Measurements from ENCODE around the gene CNST. TPM values are rescaled to one million over a fixed set of nuclear protein-coding genes. Genes with fewer than 3 reads are reported as not detected.

The CNST gene
- total and polyA plus RNA-seq, 9 of the 15 experiments (the other 6 are each of a cell fraction or from before 2014, with no cell fraction given): 17.0 to 55.3 (median 30.8) TPM

GRCh38 chr1:246564839-246565750 lies 1.2 kb upstream of the CNST start:
- H3K27me3 ChIP-seq (ENCODE audit: control insufficient read depth in 2 of 2, insufficient read depth in 2 of 2, low read length in 2 of 2): no peaks in the 10 kb centered on the region
- no peaks in the 10 kb centered on the region for H3K9me1 ChIP-seq (ENCODE audit: control insufficient read depth, insufficient read depth, low read length)
- FAIRE-seq (no peak), ATAC-seq (no peak), DNase-seq (ENCODE audit: extremely low read depth in 1 of 4, low spot score in 3 of 4) (peak in 1 of 4 experiments; percentile 33)
- in situ Hi-C loops (cut with MboI) (no loop called here), intact Hi-C loops (cut with micrococcal nuclease) (loop anchor here (5.0 to 10.0 kb wide), 3 partner anchors 37 to 370 kb away; partner anchors contain the start of gene AHCTF1)
- H3K36me3 ChIP-seq (ENCODE audit: control insufficient read depth, insufficient read depth, low read length): peaks cover 36% of the 10 kb centered on the region
- peak overlapping the region; percentile 83 to 94 for H3K9ac ChIP-seq (ENCODE audit: insufficient read depth in 1 of 2, low read depth in 2 of 2, low read length in 2 of 2)
- peak overlapping the region; percentile 78 for H2AFZ ChIP-seq (ENCODE audit: low read depth, low read length)
- H3K4me2 ChIP-seq (ENCODE audit: insufficient read depth, low read length): peak overlapping the region; percentile 98
- peak overlapping the region; percentile 79 for H3K27ac ChIP-seq (ENCODE audit: extremely low read depth, low read depth, low read length)
- POLR2A ChIA-PET: interaction anchor here (0.9 to 3.8 kb wide), 9 partner anchors 9 to 703 kb away, joined by 3 to 26 read pairs (median 6); no protein-coding TSS in a partner anchor
- CTCF ChIA-PET (ENCODE audit: low intra/inter-chr PET ratio): interaction anchor here (0.5 kb wide), 1 partner anchor 12 kb away, joined by 3 read pairs; no protein-coding TSS in a partner anchor
- no peaks in the 10 kb centered on the region; the same call in 1 of the 2 replicates for H4K20me1 ChIP-seq (replicated peaks; ENCODE audit: control insufficient read depth, insufficient read depth, low read length)
- H3K4me1 ChIP-seq (replicated peaks in 1 of 2; ENCODE audit: control insufficient read depth in 2 of 2, insufficient read depth in 2 of 2, low read length in 2 of 2): peaks cover under 1 to 17% of the 10 kb centered on the region in 2 experiments; a peak in 4 of 5 replicates
- TSS peak; percentile 50 for BruUV-seq (replicated peaks)
- WGBS (ENCODE audit: insufficient coverage, low coverage, missing lambda C conversion rate): 1% methylated on average over 33 of the region's 33 CpGs
- H3K9me3 ChIP-seq (replicated peaks; ENCODE audit: control insufficient read depth, insufficient read depth, low read depth, low read length): no peaks in the 10 kb centered on the region
- H3K79me2 ChIP-seq (ENCODE audit: control insufficient read depth, insufficient read depth, low read length): peaks cover 87% of the 10 kb centered on the region
- H3K4me3 ChIP-seq: peak overlapping the region; percentile 85
- TF ChIP-seq KDM5B (IDR thresholded peaks at IDR 0.05; ENCODE audit: insufficient replicate concordance, low read depth, low read length) (peak; percentile 45), ELF2 (CRISPR knock-in tag; IDR thresholded peaks at IDR 0.05) (no peak), HEY1 (CRISPR knock-in tag; IDR thresholded peaks at IDR 0.05; ENCODE audit: borderline replicate concordance) (no peak), ZKSCAN3 (CRISPR knock-in tag; IDR thresholded peaks at IDR 0.05) (no peak), ATF6 (CRISPR knock-in tag; IDR thresholded peaks at IDR 0.05) (0 out of 2 replicates have a peak, but pooled peaks have one; percentile 12), BMI1 (IDR thresholded peaks at IDR 0.05; ENCODE audit: low read length) (no peak), CCNT2 (IDR thresholded peaks at IDR 0.05; ENCODE audit: borderline replicate concordance, extremely low read depth, insufficient read length, low read depth, low read length) (no peak), KAT7 (CRISPR knock-in tag; IDR thresholded peaks at IDR 0.05; ENCODE audit: borderline replicate concordance) (peak; percentile 24; the same call in 1 of the 2 replicates), SRSF1 (IDR thresholded peaks at IDR 0.05; ENCODE audit: low read depth, low read length) (no peak), GTF2F1 (IDR thresholded peaks at IDR 0.05; ENCODE audit: low read depth, low read length) (no peak), CEBPG (CRISPR knock-in tag; IDR thresholded peaks at IDR 0.05) (no peak), CEBPG (tag; conservative IDR thresholded peaks at IDR 0.05 in 1 of 2, IDR thresholded peaks at IDR 0.05 in 1 of 2) (no peak), SPI1 (IDR thresholded peaks at IDR 0.05; ENCODE audit: borderline replicate concordance, low read depth, low read length) (0 out of 2 replicates have a peak, but pooled peaks have one; percentile 46), DMBX1 (CRISPR knock-in tag; IDR thresholded peaks at IDR 0.05; ENCODE audit: borderline replicate concordance) (peak; percentile 51), FOXP4 (CRISPR knock-in tag; IDR thresholded peaks at IDR 0.05; ENCODE audit: borderline replicate concordance) (no peak), CBFA2T2 (conservative IDR thresholded peaks at IDR 0.05) (no peak), ATF7 (IDR thresholded peaks at IDR 0.05) (no peak)

Data from K562 (cell line).